Medulla oblongata (tissue), 1 donor: ENCODE measurements around the gene DHRS13.

Experiments used
- DNase-seq: peaks from one replicate; pipeline ENCODE4 v3.0.0-alpha.2; 2015; ENCODE audit errors: extremely low spot score

DHRS13 gene

GRCh38 chr17:28902819-28903545 is at the start of gene DHRS13:
Gene DHRS13, minus strand, starts transcription at chr17:28903079. Its CDS starts 135 bp downstream, at chr17:28902944.
- DNase-seq = peak; percentile 77

- peak; percentile 100 for DNase-seq
Observed at GRCh38 chr17:28951991-28952975, 49.4 kb upstream of the DHRS13 start.

- DNase-seq = peak; percentile 100
Observed at GRCh38 chr17:28951428-28951990, 48.6 kb upstream of the DHRS13 start, which contains the start of gene PHF12. Gene PHF12, minus strand, starts transcription at chr17:28951518. Its CDS starts 558 bp downstream, at chr17:28950960.

GRCh38 chr17:28950752-28951427 is 48.0 kb upstream of the DHRS13 start:
- DNase-seq = no peak

GRCh38 chr17:28950017-28950751 is 47.3 kb upstream of the DHRS13 start:
- peak; percentile 68 for DNase-seq

GRCh38 chr17:28949185-28950016 is 46.5 kb upstream of the DHRS13 start:
- DNase-seq = peak; percentile 61

- DNase-seq = no peak
Observed at GRCh38 chr17:28948873-28949184, 46.0 kb upstream of the DHRS13 start.

- no peak for DNase-seq
Observed at GRCh38 chr17:28948342-28948741, 45.5 kb upstream of the DHRS13 start.

GRCh38 chr17:28947639-28948038 is 44.8 kb upstream of the DHRS13 start:
- no peak for DNase-seq

- DNase-seq = no peak
Observed at GRCh38 chr17:28946239-28946638, 43.4 kb upstream of the DHRS13 start.

- no peak for DNase-seq
Observed at GRCh38 chr17:28944862-28945741, 42.2 kb upstream of the DHRS13 start.

- no peak for DNase-seq
Observed at GRCh38 chr17:28944343-28944742, 41.5 kb upstream of the DHRS13 start.

GRCh38 chr17:28942925-28943324 is 40.0 kb upstream of the DHRS13 start:
- no peak for DNase-seq

GRCh38 chr17:28941251-28941650 is 38.4 kb upstream of the DHRS13 start:
- no peak for DNase-seq

GRCh38 chr17:28940675-28941074 is 37.8 kb upstream of the DHRS13 start:
- peak; percentile 50 for DNase-seq

GRCh38 chr17:28940142-28940541 is 37.3 kb upstream of the DHRS13 start:
- no peak for DNase-seq

GRCh38 chr17:28938552-28938951 is 35.7 kb upstream of the DHRS13 start:
- DNase-seq = peak; percentile 57

GRCh38 chr17:28937044-28937729 is 34.3 kb upstream of the DHRS13 start:
- peak; percentile 94 for DNase-seq
